Gastroesophageal sphincter (tissue), 3 donors: ENCODE measurements around the gene TCF4.

Experiments used
- EP300 ChIP-seq: sonication (generic); formaldehyde crosslinking; IDR thresholded peaks from one replicate; pipeline ENCODE4 v1.6.1; 2017; ENCODE audit warnings: antibody characterized with exemption, mild to moderate bottlenecking
- POLR2A ChIP-seq, 2 donors: fragments of 450-650 bp; IDR thresholded peaks; one replicate each; pipeline ENCODE4 v1.6.1; 2017; ENCODE audit warnings: antibody characterized with exemption in 2 of 2, mild to moderate bottlenecking in 2 of 2, moderate library complexity in 1 of 2
- POLR2AphosphoS5 ChIP-seq: sonication (generic); formaldehyde crosslinking; IDR thresholded peaks from one replicate; pipeline ENCODE4 v1.6.1; 2017; ENCODE audit warnings: antibody characterized with exemption
- TF ChIP-seq, protein P1 (sequence below), 4 experiments: fragments of 200-600 bp in 2 of 4; fragments of 450-650 bp in 2 of 4; sonication (generic) in 1 of 4; IDR thresholded peaks; one replicate each; pipeline ENCODE4 v1.5.1; 2017 to 2019; ENCODE audit warnings: antibody characterized with exemption in 4 of 4, mild to moderate bottlenecking in 2 of 4, moderate library complexity in 2 of 4

- TF ChIP-seq POLR2AphosphoS5 (no peak), POLR2A (IDR thresholded peaks at IDR 0.05) (no peak), EP300 (no peak)
- TF ChIP-seq, protein P1, sequence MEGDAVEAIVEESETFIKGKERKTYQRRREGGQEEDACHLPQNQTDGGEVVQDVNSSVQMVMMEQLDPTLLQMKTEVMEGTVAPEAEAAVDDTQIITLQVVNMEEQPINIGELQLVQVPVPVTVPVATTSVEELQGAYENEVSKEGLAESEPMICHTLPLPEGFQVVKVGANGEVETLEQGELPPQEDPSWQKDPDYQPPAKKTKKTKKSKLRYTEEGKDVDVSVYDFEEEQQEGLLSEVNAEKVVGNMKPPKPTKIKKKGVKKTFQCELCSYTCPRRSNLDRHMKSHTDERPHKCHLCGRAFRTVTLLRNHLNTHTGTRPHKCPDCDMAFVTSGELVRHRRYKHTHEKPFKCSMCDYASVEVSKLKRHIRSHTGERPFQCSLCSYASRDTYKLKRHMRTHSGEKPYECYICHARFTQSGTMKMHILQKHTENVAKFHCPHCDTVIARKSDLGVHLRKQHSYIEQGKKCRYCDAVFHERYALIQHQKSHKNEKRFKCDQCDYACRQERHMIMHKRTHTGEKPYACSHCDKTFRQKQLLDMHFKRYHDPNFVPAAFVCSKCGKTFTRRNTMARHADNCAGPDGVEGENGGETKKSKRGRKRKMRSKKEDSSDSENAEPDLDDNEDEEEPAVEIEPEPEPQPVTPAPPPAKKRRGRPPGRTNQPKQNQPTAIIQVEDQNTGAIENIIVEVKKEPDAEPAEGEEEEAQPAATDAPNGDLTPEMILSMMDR (IDR thresholded peaks at IDR 0.05), result no peak
Measured at GRCh38 chr18:55465313-55465712, 122.7 kb downstream of the TCF4 start.
